Trophoblast cell (in vitro differentiated cells and primary cell): Measurements from ENCODE around the gene FKBP11.

Experiments
- DNase-seq, 2 donors: peaks; one replicate each; pipeline ENCODE4 v3.0.0-alpha.2; 2016
- H2AFZ ChIP-seq: 2 replicates; pipeline ENCODE4 v1.6.1; 2013; ENCODE audit warnings: low read length, moderate library complexity, mild to moderate bottlenecking; ENCODE audit not compliant: insufficient read depth, poor library complexity
- H2AK5ac ChIP-seq: 2 replicates; pipeline ENCODE4 v1.6.1; 2013; ENCODE audit warnings: mild to moderate bottlenecking, low read length
- H2BK120ac ChIP-seq: 2 replicates; pipeline ENCODE4 v1.6.1; 2013; ENCODE audit warnings: low read length, mild to moderate bottlenecking, moderate library complexity; ENCODE audit not compliant: insufficient read depth, poor library complexity
- H2BK12ac ChIP-seq: 2 replicates; pipeline ENCODE4 v1.6.1; 2013; ENCODE audit warnings: mild to moderate bottlenecking, low read length, moderate library complexity
- H2BK5ac ChIP-seq: 2 replicates; pipeline ENCODE4 v1.6.1; 2013; ENCODE audit warnings: low read length, low read depth, moderate library complexity, mild to moderate bottlenecking; ENCODE audit not compliant: poor library complexity
- H3K14ac ChIP-seq: 2 replicates; pipeline ENCODE4 v1.6.1; 2013; ENCODE audit warnings: mild to moderate bottlenecking, low read length
- H3K18ac ChIP-seq: 2 replicates; pipeline ENCODE4 v1.6.1; 2013; ENCODE audit warnings: mild to moderate bottlenecking, low read length
- H3K23ac ChIP-seq: 2 replicates; pipeline ENCODE4 v1.6.1; 2013; ENCODE audit warnings: low read length
- H3K27ac ChIP-seq: 2 replicates; pipeline ENCODE4 v1.5.1; 2013; ENCODE audit warnings: low read depth, mild to moderate bottlenecking, inconsistent platforms, low read length, moderate library complexity
- H3K27me3 ChIP-seq: 2 replicates; pipeline ENCODE4 v1.6.1; 2013; ENCODE audit warnings: inconsistent platforms, mild to moderate bottlenecking, low read length, moderate library complexity; ENCODE audit not compliant: insufficient read depth
- H3K36me3 ChIP-seq, 2 experiments: 1 replicate in 1 of 2; 2 replicates in 1 of 2; pipeline ENCODE4 v1.6.1; 2013; ENCODE audit warnings: low read length in 2 of 2, mild to moderate bottlenecking in 2 of 2, moderate library complexity in 1 of 2; ENCODE audit not compliant: insufficient read depth in 2 of 2, control insufficient read depth in 1 of 2
- H3K4ac ChIP-seq: 2 replicates; pipeline ENCODE4 v1.6.1; 2013; ENCODE audit warnings: low read depth, mild to moderate bottlenecking, low read length, moderate library complexity
- H3K4me1 ChIP-seq, 2 experiments: 1 replicate in 1 of 2; 2 replicates in 1 of 2; pipeline ENCODE4 v1.6.1; 2013; ENCODE audit warnings: low read length in 2 of 2, mild to moderate bottlenecking in 2 of 2, moderate library complexity in 1 of 2; ENCODE audit not compliant: insufficient read depth in 2 of 2, control insufficient read depth in 1 of 2
- H3K4me2 ChIP-seq: 2 replicates; pipeline ENCODE4 v1.6.1; 2013; ENCODE audit warnings: inconsistent platforms, mild to moderate bottlenecking, low read length, moderate library complexity
- H3K4me3 ChIP-seq: 2 replicates; pipeline ENCODE4 v1.5.1; 2013; ENCODE audit warnings: mild to moderate bottlenecking, low read depth, low read length, inconsistent platforms
- H3K79me1 ChIP-seq: one replicate; pipeline ENCODE4 v1.6.1; 2013; ENCODE audit warnings: low read length
- H3K79me2 ChIP-seq: 2 replicates; pipeline ENCODE4 v1.6.1; 2013; ENCODE audit warnings: low read length, mild to moderate bottlenecking; ENCODE audit not compliant: control insufficient read depth, insufficient read depth, poor library complexity
- H3K9ac ChIP-seq: 2 replicates; pipeline ENCODE4 v1.6.1; 2013; ENCODE audit warnings: mild to moderate bottlenecking, low read length
- H3K9me3 ChIP-seq: 2 replicates; pipeline ENCODE4 v1.6.1; 2013; ENCODE audit warnings: low read depth, mild to moderate bottlenecking, control low read depth, inconsistent platforms, low read length; ENCODE audit not compliant: insufficient read depth
- H4K12ac ChIP-seq: 2 replicates; pipeline ENCODE4 v1.6.1; 2013; ENCODE audit warnings: low read depth, mild to moderate bottlenecking, low read length, moderate library complexity
- H4K8ac ChIP-seq: 2 replicates; pipeline ENCODE4 v1.6.1; 2013; ENCODE audit warnings: low read depth, mild to moderate bottlenecking, low read length, moderate library complexity
- H4K91ac ChIP-seq: one replicate; pipeline ENCODE4 v1.6.1; 2013; ENCODE audit warnings: low read depth, mild to moderate bottlenecking, low read length, moderate library complexity
- WGBS: extraction: QIAGEN DNeasy Blood & Tissue Kit; methylation state at CpG from one replicate; pipeline ENCODE4 v1.1.7; 2013; ENCODE audit warnings: missing lambda C conversion rate; ENCODE audit not compliant: insufficient read length, insufficient coverage; ENCODE audit errors: extremely low coverage; 5-methylcytosine and 5-hydroxymethylcytosine counted together

Gene FKBP11

DNA sequence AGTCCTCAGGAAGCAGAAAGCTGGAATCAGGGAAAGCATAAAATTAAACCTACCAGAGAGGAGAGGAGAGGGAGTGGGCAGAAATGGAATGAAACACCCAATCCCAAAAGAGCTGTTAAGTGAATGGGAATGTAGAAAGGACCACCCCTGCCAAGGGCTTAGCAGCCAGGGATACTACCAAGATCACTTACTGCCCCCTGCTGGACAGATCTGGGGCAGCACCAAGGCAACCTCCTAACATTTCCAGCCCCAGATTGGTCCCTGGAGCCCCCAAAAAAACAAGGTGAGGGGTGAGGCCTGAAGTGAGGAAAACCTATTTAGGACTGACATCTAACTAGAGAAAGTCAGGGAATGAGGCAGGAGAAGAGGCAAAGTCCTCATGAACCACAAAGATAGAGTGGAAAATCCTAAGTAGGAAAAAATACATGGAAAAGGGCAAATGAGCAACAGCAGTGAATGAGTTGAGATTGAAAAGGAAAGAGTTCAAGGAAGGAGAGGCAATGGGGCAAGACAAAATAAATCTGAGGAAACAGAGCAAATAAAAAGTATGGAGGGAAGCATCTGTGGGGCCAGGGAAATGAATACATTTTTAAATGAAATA, 11.2 kb upstream of the FKBP11 start:
- Histone ChIP-seq H4K8ac (no peak overlapping the region), H3K79me2 (no peaks in the 10 kb centered on the region), H2AK5ac (no peak overlapping the region), H4K91ac (no peak overlapping the region), H4K12ac (no peak overlapping the region), H2AFZ (no peak overlapping the region), H3K27me3 (no peaks in the 10 kb centered on the region), H3K36me3 (peaks cover 53 to 76% of the 10 kb centered on the region in 2 experiments), H3K27ac (no peak overlapping the region), H2BK12ac (no peak overlapping the region), H3K4me1 (no peaks in the 10 kb centered on the region), H3K4me3 (no peak overlapping the region), H3K4me2 (no peak overlapping the region), H3K23ac (no peak overlapping the region), H3K9ac (no peak overlapping the region), H3K9me3 (peaks cover 2% of the 10 kb centered on the region), H2BK5ac (no peak overlapping the region), H3K4ac (no peak overlapping the region), H3K14ac (no peak overlapping the region), H2BK120ac (no peak overlapping the region), H3K79me1 (no peaks in the 10 kb centered on the region), H3K18ac (no peak overlapping the region)
- peak; percentile 60 to 84 for DNase-seq

DNA sequence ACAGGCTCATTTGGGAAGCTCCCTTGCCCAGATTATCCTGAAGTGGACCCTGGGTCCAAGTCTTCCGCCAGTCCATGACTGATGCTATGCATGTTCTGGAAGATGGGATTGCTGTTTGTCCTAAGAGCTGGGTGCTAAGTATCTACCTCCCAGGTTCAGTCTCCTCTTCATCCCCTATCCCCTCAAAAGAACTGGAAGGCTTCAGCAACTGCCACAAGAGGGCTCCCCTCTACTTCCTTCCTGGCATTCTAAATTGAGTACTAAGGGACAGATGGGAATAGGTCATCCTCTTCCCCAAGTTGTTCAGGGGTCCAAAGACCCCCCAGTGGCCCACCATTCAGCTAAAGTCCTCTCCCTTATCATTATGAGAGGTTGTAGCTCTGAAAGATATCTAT, 9.0 kb upstream of the FKBP11 start:
- Histone ChIP-seq H3K9ac (no peak overlapping the region), H3K27ac (no peak overlapping the region), H3K4me3 (no peak overlapping the region), H3K79me2 (no peaks in the 10 kb centered on the region), H2BK5ac (no peak overlapping the region), H4K91ac (no peak overlapping the region), H2BK120ac (no peak overlapping the region), H4K12ac (no peak overlapping the region), H3K4me1 (no peaks in the 10 kb centered on the region), H3K14ac (no peak overlapping the region), H3K36me3 (peaks cover 40 to 63% of the 10 kb centered on the region in 2 experiments), H3K79me1 (no peaks in the 10 kb centered on the region), H3K27me3 (no peaks in the 10 kb centered on the region), H3K4ac (no peak overlapping the region), H2AFZ (no peak overlapping the region), H3K4me2 (no peak overlapping the region), H3K9me3 (peaks cover 2% of the 10 kb centered on the region), H2BK12ac (no peak overlapping the region), H3K18ac (no peak overlapping the region), H3K23ac (no peak overlapping the region), H4K8ac (no peak overlapping the region), H2AK5ac (no peak overlapping the region)
- WGBS = no CpG with 5 or more reads among the region's 1 CpG
- DNase-seq = no peak

- no peaks in the 10 kb centered on the region for H3K27me3 ChIP-seq
- no peak for DNase-seq
- WGBS = no CpG with 5 or more reads among the region's 9 CpGs
- no peak overlapping the region for H3K18ac ChIP-seq
- H3K4me1 ChIP-seq = no peaks in the 10 kb centered on the region
- H3K27ac ChIP-seq = no peak overlapping the region
- no peak overlapping the region for H2BK12ac ChIP-seq
- H3K79me2 ChIP-seq = no peaks in the 10 kb centered on the region
- H3K9me3 ChIP-seq = peaks cover 2% of the 10 kb centered on the region
- no peak overlapping the region for H2AFZ ChIP-seq
- no peak overlapping the region for H3K14ac ChIP-seq
- H3K36me3 ChIP-seq = peaks cover 42 to 60% of the 10 kb centered on the region in 2 experiments
- H3K79me1 ChIP-seq = no peaks in the 10 kb centered on the region
- H3K4me2 ChIP-seq = no peak overlapping the region
- H2BK5ac ChIP-seq = no peak overlapping the region
- H3K4ac ChIP-seq = no peak overlapping the region
- H4K91ac ChIP-seq = no peak overlapping the region
- H3K4me3 ChIP-seq = no peak overlapping the region
- no peak overlapping the region for H3K23ac ChIP-seq
- H4K12ac ChIP-seq = no peak overlapping the region
- H2AK5ac ChIP-seq = no peak overlapping the region
- no peak overlapping the region for H3K9ac ChIP-seq
- H2BK120ac ChIP-seq = no peak overlapping the region
- no peak overlapping the region for H4K8ac ChIP-seq
These were observed 8.5 kb upstream of the FKBP11 start for GRCh38 chr12:48933664-48934311.

- peaks cover 34 to 52% of the 10 kb centered on the region in 2 experiments for H3K36me3 ChIP-seq
- no peaks in the 10 kb centered on the region for H3K4me1 ChIP-seq
- H3K14ac ChIP-seq = no peak overlapping the region
- H2AK5ac ChIP-seq = no peak overlapping the region
- no peak for DNase-seq
- no peak overlapping the region for H3K18ac ChIP-seq
- H2BK12ac ChIP-seq = no peak overlapping the region
- no CpG with 5 or more reads among the region's 2 CpGs for WGBS
- H3K4ac ChIP-seq = no peak overlapping the region
- no peak overlapping the region for H3K4me3 ChIP-seq
- H2AFZ ChIP-seq = no peak overlapping the region
- no peak overlapping the region for H2BK120ac ChIP-seq
- no peak overlapping the region for H3K9ac ChIP-seq
- H3K79me1 ChIP-seq = no peaks in the 10 kb centered on the region
- H4K12ac ChIP-seq = no peak overlapping the region
- H3K79me2 ChIP-seq = no peaks in the 10 kb centered on the region
- H4K8ac ChIP-seq = no peak overlapping the region
- no peak overlapping the region for H3K23ac ChIP-seq
- no peak overlapping the region for H3K4me2 ChIP-seq
- H4K91ac ChIP-seq = no peak overlapping the region
- H3K27ac ChIP-seq = no peak overlapping the region
- no peaks in the 10 kb centered on the region for H3K27me3 ChIP-seq
- peaks cover 2% of the 10 kb centered on the region for H3K9me3 ChIP-seq
- no peak overlapping the region for H2BK5ac ChIP-seq
These were observed 7.6 kb upstream of the FKBP11 start for GRCh38 chr12:48932878-48933277.
